ENCODE data around the gene NFASC. TPM values are rescaled to one million over a fixed set of nuclear protein-coding genes. Genes with fewer than 3 reads are reported as not detected.

The NFASC gene
- 0.19 and 0.46 TPM in 2 replicates for total RNA-seq (2014; rRNA removed)
- polyA plus RNA-seq (2012): 1.3 TPM

GRCh38 chr1:204870160-204870912 lies at the start of gene NFASC:
Gene NFASC, plus strand, starts transcription at chr1:204870862. Its CDS starts 73,454 bp downstream, at chr1:204944316.
- no peak for DNase-seq (ENCODE audit: low read depth)

- DNase-seq (ENCODE audit: low read depth): no peak
These were observed 49.2 kb upstream of the NFASC start for GRCh38 chr1:204821476-204821875.

GRCh38 chr1:204821924-204822323 lies 48.7 kb upstream of the NFASC start:
- no peak for DNase-seq (ENCODE audit: low read depth)

GRCh38 chr1:204826970-204827369 lies 43.7 kb upstream of the NFASC start:
- no peak for DNase-seq (ENCODE audit: low read depth)

GRCh38 chr1:204828352-204828850 lies 42.3 kb upstream of the NFASC start:
- DNase-seq (ENCODE audit: low read depth): no peak

- no peak for DNase-seq (ENCODE audit: low read depth)
These were observed 41.4 kb upstream of the NFASC start for GRCh38 chr1:204829133-204829825.

GRCh38 chr1:204830747-204831146 lies 39.9 kb upstream of the NFASC start:
- DNase-seq (ENCODE audit: low read depth): no peak

- DNase-seq (ENCODE audit: low read depth): no peak
These were observed 39.5 kb upstream of the NFASC start for GRCh38 chr1:204831186-204831585.

GRCh38 chr1:204834336-204834735 lies 36.3 kb upstream of the NFASC start:
- DNase-seq (ENCODE audit: low read depth): no peak

GRCh38 chr1:204834752-204835151 lies 35.9 kb upstream of the NFASC start:
- DNase-seq (ENCODE audit: low read depth): no peak

GRCh38 chr1:204835737-204836136 lies 34.9 kb upstream of the NFASC start:
- no peak for DNase-seq (ENCODE audit: low read depth)

GRCh38 chr1:204836856-204837255 lies 33.8 kb upstream of the NFASC start:
- no peak for DNase-seq (ENCODE audit: low read depth)

GRCh38 chr1:204837440-204838084 lies 33.1 kb upstream of the NFASC start:
- peak; percentile 43 for DNase-seq (ENCODE audit: low read depth)

GRCh38 chr1:204841316-204841715 lies 29.3 kb upstream of the NFASC start:
- DNase-seq (ENCODE audit: low read depth): no peak

GRCh38 chr1:204841798-204842197 lies 28.9 kb upstream of the NFASC start:
- no peak for DNase-seq (ENCODE audit: low read depth)

- DNase-seq (ENCODE audit: low read depth): no peak
These were observed 28.3 kb upstream of the NFASC start for GRCh38 chr1:204842369-204842768.

- DNase-seq (ENCODE audit: low read depth): no peak
These were observed 27.8 kb upstream of the NFASC start for GRCh38 chr1:204842892-204843291.

- DNase-seq (ENCODE audit: low read depth): no peak
These were observed 24.1 kb upstream of the NFASC start for GRCh38 chr1:204846546-204846945.

- no peak for DNase-seq (ENCODE audit: low read depth)
These were observed 22.1 kb upstream of the NFASC start for GRCh38 chr1:204848579-204848978.

GRCh38 chr1:204852854-204853253 lies 17.8 kb upstream of the NFASC start:
- no peak for DNase-seq (ENCODE audit: low read depth)

- no peak for DNase-seq (ENCODE audit: low read depth)
These were observed 17.2 kb upstream of the NFASC start for GRCh38 chr1:204853436-204853835.

- no peak for DNase-seq (ENCODE audit: low read depth)
These were observed 16.4 kb upstream of the NFASC start for GRCh38 chr1:204854286-204854685.
